Glomerular endothelial cell (primary cell): ENCODE measurements around the gene GCNT1. TPM values are rescaled to one million over a fixed set of nuclear protein-coding genes. Genes with fewer than 3 reads are reported as not detected.
"Not testable (repeated sequence)": the region's sequence is repeated elsewhere in the genome, so short reads cannot be mapped to it uniquely, and the experiment has no call there.

Experiments
- DNase-seq: peaks from one replicate; pipeline ENCODE4 v3.0.0-alpha.2; 2011; ENCODE audit warnings: low read depth, low spot score; ENCODE audit errors: extremely low read depth
- total RNA-seq: library from RNA; depleted of rRNA; stranded (reverse); fragments of >200 nt; gene quantifications from 2 replicates; pipeline ENCODE4 v1.2.3, GENCODE V29; 2015

Gene GCNT1
- total RNA-seq, 1 donor from 2014 or later = 2.6 TPM

- DNase-seq = no peak
Measured at GRCh38 chr9:76530458-76531110, 71.6 kb downstream of the GCNT1 start.

- DNase-seq = no peak
Measured at GRCh38 chr9:76531231-76531780, 72.3 kb downstream of the GCNT1 start.

GRCh38 chr9:76532877-76533276 is 73.9 kb downstream of the GCNT1 start:
- DNase-seq = not testable (repeated sequence)

GRCh38 chr9:76534026-76534425 is 75.0 kb downstream of the GCNT1 start:
- no peak for DNase-seq

GRCh38 chr9:76537150-76537646 is 78.2 kb downstream of the GCNT1 start:
- no peak for DNase-seq

GRCh38 chr9:76539180-76539579 is 80.2 kb downstream of the GCNT1 start:
- DNase-seq = no peak

- no peak for DNase-seq
Measured at GRCh38 chr9:76542360-76542759, 83.4 kb downstream of the GCNT1 start.

- no peak for DNase-seq
Measured at GRCh38 chr9:76545191-76545590, 86.2 kb downstream of the GCNT1 start.

- no peak for DNase-seq
Measured at GRCh38 chr9:76552181-76552580, 93.2 kb downstream of the GCNT1 start.

- no peak for DNase-seq
Measured at GRCh38 chr9:76552751-76553455, 93.9 kb downstream of the GCNT1 start.

GRCh38 chr9:76553680-76554079 is 94.7 kb downstream of the GCNT1 start:
- DNase-seq = no peak

Other genes starting within 250 kb of the GCNT1 start
- 21.8 and 26.0 TPM in 2 replicates for gene RFK, start 64.8 kb upstream of the GCNT1 start, total RNA-seq